ENCODE data around the gene CCL7.

CCL7 gene

GRCh38 chr17:34290586-34290985 is 20.6 kb downstream of the CCL7 start:
- H3K9me2 ChIP-seq (ENCODE audit: low read depth, low read length): no peaks in the 10 kb centered on the region
- no peak overlapping the region for H2AFZ ChIP-seq (ENCODE audit: low read length)
- H3K9ac ChIP-seq (ENCODE audit: low read length): no peak overlapping the region
- H3K79me2 ChIP-seq (ENCODE audit: insufficient read depth, low read length): no peaks in the 10 kb centered on the region
- no peaks in the 10 kb centered on the region for H3K9me3 ChIP-seq (ENCODE audit: low read length)
- no peaks in the 10 kb centered on the region for H3K4me1 ChIP-seq (ENCODE audit: insufficient read depth, low read length, severe bottlenecking)
- H3K27me3 ChIP-seq (ENCODE audit: insufficient read depth, low read length): no peaks in the 10 kb centered on the region
- H4K20me1 ChIP-seq (ENCODE audit: insufficient read depth, low read length): no peaks in the 10 kb centered on the region
- H3F3A ChIP-seq (ENCODE audit: insufficient read depth, low read length): no peaks in the 10 kb centered on the region
- no peaks in the 10 kb centered on the region for H3K36me3 ChIP-seq (ENCODE audit: insufficient read depth, low read length)
- no peak overlapping the region for H3K27ac ChIP-seq (ENCODE audit: low read depth, low read length, poor library complexity, severe bottlenecking)
- no peak overlapping the region for H3K4me2 ChIP-seq (ENCODE audit: low read length)
- no peak for TF ChIP-seq EZH2 (IDR thresholded peaks at IDR 0.05; ENCODE audit: borderline replicate concordance, low read length)
- no peak overlapping the region for H3K4me3 ChIP-seq (ENCODE audit: low read depth, low read length, poor library complexity, severe bottlenecking)

DNA sequence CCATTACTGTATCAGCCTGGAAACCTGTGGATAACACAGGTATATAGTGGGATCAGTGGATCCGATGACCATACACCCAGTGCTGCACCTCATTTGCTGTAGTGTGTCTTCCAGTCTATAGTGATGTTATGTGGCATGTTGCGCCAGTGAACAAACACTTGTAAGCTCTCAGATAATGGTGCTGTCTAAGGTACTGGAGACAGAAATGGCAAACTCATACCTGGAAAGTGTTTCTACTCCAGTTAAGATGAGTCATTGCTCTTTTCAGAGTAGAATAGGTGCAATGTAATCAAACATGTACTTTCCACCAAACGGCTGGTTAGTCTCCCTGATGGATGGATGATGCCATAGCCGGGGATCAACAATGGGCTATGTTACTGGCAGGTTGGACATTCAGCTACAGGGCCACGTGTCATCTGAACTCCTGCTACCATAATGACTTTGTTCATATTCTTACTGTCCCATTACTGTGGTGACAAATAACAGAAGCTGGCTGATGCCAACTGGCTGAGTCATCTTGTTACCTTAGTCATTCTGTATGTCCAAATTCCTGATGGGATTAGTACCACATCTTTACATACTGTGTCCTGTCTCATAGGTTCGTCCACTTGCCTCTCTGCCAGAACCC is 21.8 kb downstream of the CCL7 start:
- Histone ChIP-seq H3K4me3 (ENCODE audit: low read depth, low read length, poor library complexity, severe bottlenecking) (no peak overlapping the region), H2AFZ (ENCODE audit: low read length) (no peak overlapping the region), H3K27ac (ENCODE audit: low read depth, low read length, poor library complexity, severe bottlenecking) (no peak overlapping the region), H3K27me3 (ENCODE audit: insufficient read depth, low read length) (no peaks in the 10 kb centered on the region), H3K36me3 (ENCODE audit: insufficient read depth, low read length) (no peaks in the 10 kb centered on the region), H3F3A (ENCODE audit: insufficient read depth, low read length) (no peaks in the 10 kb centered on the region), H3K9ac (ENCODE audit: low read length) (no peak overlapping the region), H3K4me2 (ENCODE audit: low read length) (no peak overlapping the region), H3K9me3 (ENCODE audit: low read length) (no peaks in the 10 kb centered on the region), H3K9me2 (ENCODE audit: low read depth, low read length) (no peaks in the 10 kb centered on the region), H4K20me1 (ENCODE audit: insufficient read depth, low read length) (no peaks in the 10 kb centered on the region), H3K79me2 (ENCODE audit: insufficient read depth, low read length) (no peaks in the 10 kb centered on the region), H3K4me1 (ENCODE audit: insufficient read depth, low read length, severe bottlenecking) (no peaks in the 10 kb centered on the region)
- TF ChIP-seq EZH2 (IDR thresholded peaks at IDR 0.05; ENCODE audit: borderline replicate concordance, low read length): no peak
- no peak for TF ChIP-seq CTCF (IDR thresholded peaks at IDR 0.05; ENCODE audit: low read length)

GRCh38 chr17:34299027-34299426 is 29.0 kb downstream of the CCL7 start:
- Histone ChIP-seq H3F3A (ENCODE audit: insufficient read depth, low read length) (no peaks in the 10 kb centered on the region), H4K20me1 (ENCODE audit: insufficient read depth, low read length) (no peaks in the 10 kb centered on the region), H3K9ac (ENCODE audit: low read length) (no peak overlapping the region), H3K27ac (ENCODE audit: low read depth, low read length, poor library complexity, severe bottlenecking) (no peak overlapping the region), H3K4me2 (ENCODE audit: low read length) (no peak overlapping the region), H3K36me3 (ENCODE audit: insufficient read depth, low read length) (no peaks in the 10 kb centered on the region), H3K4me3 (ENCODE audit: low read depth, low read length, poor library complexity, severe bottlenecking) (no peak overlapping the region), H3K79me2 (ENCODE audit: insufficient read depth, low read length) (no peaks in the 10 kb centered on the region), H3K9me3 (ENCODE audit: low read length) (no peaks in the 10 kb centered on the region), H3K9me2 (ENCODE audit: low read depth, low read length) (no peaks in the 10 kb centered on the region), H3K4me1 (ENCODE audit: insufficient read depth, low read length, severe bottlenecking) (no peaks in the 10 kb centered on the region), H3K27me3 (ENCODE audit: insufficient read depth, low read length) (no peaks in the 10 kb centered on the region), H2AFZ (ENCODE audit: low read length) (no peak overlapping the region)
- TF ChIP-seq CTCF (IDR thresholded peaks at IDR 0.05; ENCODE audit: low read length): no peak
- no peak for TF ChIP-seq EZH2 (IDR thresholded peaks at IDR 0.05; ENCODE audit: borderline replicate concordance, low read length)

GRCh38 chr17:34299956-34300577 is 30.0 kb downstream of the CCL7 start:
- H2AFZ ChIP-seq (ENCODE audit: low read length): no peak overlapping the region
- H3K36me3 ChIP-seq (ENCODE audit: insufficient read depth, low read length): no peaks in the 10 kb centered on the region
- H3K9ac ChIP-seq (ENCODE audit: low read length): no peak overlapping the region
- H4K20me1 ChIP-seq (ENCODE audit: insufficient read depth, low read length): no peaks in the 10 kb centered on the region
- no peak overlapping the region for H3K4me2 ChIP-seq (ENCODE audit: low read length)
- TF ChIP-seq EZH2 (IDR thresholded peaks at IDR 0.05; ENCODE audit: borderline replicate concordance, low read length): no peak
- no peak for TF ChIP-seq CTCF (IDR thresholded peaks at IDR 0.05; ENCODE audit: low read length)
- no peaks in the 10 kb centered on the region for H3K9me2 ChIP-seq (ENCODE audit: low read depth, low read length)
- no peaks in the 10 kb centered on the region for H3K9me3 ChIP-seq (ENCODE audit: low read length)
- H3F3A ChIP-seq (ENCODE audit: insufficient read depth, low read length): no peaks in the 10 kb centered on the region
- no peak overlapping the region for H3K27ac ChIP-seq (ENCODE audit: low read depth, low read length, poor library complexity, severe bottlenecking)
- H3K27me3 ChIP-seq (ENCODE audit: insufficient read depth, low read length): no peaks in the 10 kb centered on the region
- no peaks in the 10 kb centered on the region for H3K79me2 ChIP-seq (ENCODE audit: insufficient read depth, low read length)
- no peaks in the 10 kb centered on the region for H3K4me1 ChIP-seq (ENCODE audit: insufficient read depth, low read length, severe bottlenecking)
- no peak overlapping the region for H3K4me3 ChIP-seq (ENCODE audit: low read depth, low read length, poor library complexity, severe bottlenecking)
